ENCODE measurements around the gene DLL4.

DNA sequence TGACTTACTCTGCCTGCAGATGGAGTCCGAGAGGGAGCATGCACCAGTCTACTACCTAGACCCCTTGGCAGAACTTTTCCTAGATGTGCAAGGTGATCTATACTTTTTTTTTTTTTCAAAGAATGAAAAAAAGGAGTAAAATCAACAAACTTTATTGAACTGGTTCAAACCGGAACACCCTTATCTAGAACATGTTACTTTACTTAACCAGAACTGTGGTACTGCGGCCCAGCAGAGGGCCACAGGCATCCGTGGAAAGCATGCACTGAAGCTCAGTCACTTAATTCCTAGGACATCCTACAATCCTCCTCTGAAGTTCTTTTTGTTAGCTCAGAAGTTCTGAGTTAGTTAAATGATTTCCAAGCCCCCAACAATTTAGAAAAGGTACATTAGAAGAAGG, 45.7 kb downstream of the DLL4 start:
- TF ChIP-seq SP1 (IDR thresholded peaks at IDR 0.05; ENCODE audit: low read depth) (no peak), EZH2phosphoT487 (IDR thresholded peaks at IDR 0.05; ENCODE audit: borderline replicate concordance) (no peak)

All from HCT116 (cell line).